Caco-2 (cell line): ENCODE data around the gene IPPK. TPM values are rescaled to one million over a fixed set of nuclear protein-coding genes. Genes with fewer than 3 reads are reported as not detected.

ENCODE experiments used
- BruUV-seq: library from RNA; stranded (reverse); fragments of 400-500 nt; replicated peaks from 2 replicates; lab custom pipeline; 2021; lab: Mats Ljungman, UMichigan
- CTCF ChIA-PET: fragments of 300-600 bp; sonication (Branson Sonifier 250); formaldehyde crosslinking; loops from one replicate; lab custom pipeline; 2022; ENCODE audit warnings: antibody characterized with exemption; lab: Charles Lee
- POLR2A ChIA-PET: fragments of 300-600 bp; sonication (Branson Sonifier 250); formaldehyde crosslinking; loops from one replicate; lab custom pipeline; 2022; ENCODE audit warnings: antibody characterized with exemption; lab: Charles Lee
- DNase-seq, 2 experiments: peaks; one replicate each; pipeline versions ENCODE4 v3.0.0 to v3.0.0-alpha.2; 2020 to 2022
- H3K27me3 ChIP-seq: replicated peaks from 2 replicates; pipeline ENCODE4 v1.6.0; 2011; ENCODE audit warnings: low read length; ENCODE audit not compliant: control insufficient read depth, insufficient read depth
- H3K36me3 ChIP-seq: 2 replicates; pipeline ENCODE4 v1.5.1; 2011; ENCODE audit warnings: low read length; ENCODE audit not compliant: control insufficient read depth, insufficient read depth
- H3K4me1 ChIP-seq: fragments of 250-450 bp; sonication (Bioruptor Pico); 2 replicates; pipeline ENCODE4 v1.5.1; 2020; ENCODE audit warnings: mild to moderate bottlenecking
- H3K4me3 ChIP-seq: 2 replicates; pipeline ENCODE4 v1.5.1; 2011; ENCODE audit warnings: low read depth, mild to moderate bottlenecking, control low read depth, low read length
- H3K9me3 ChIP-seq: fragments of 250-450 bp; sonication (Bioruptor Pico); 2 replicates; pipeline ENCODE4 v1.5.1; 2020; ENCODE audit warnings: mild to moderate bottlenecking, moderate library complexity
- H3K27ac Mint-ChIP-seq: one replicate; pipeline ENCODE4 v1.8.0; 2022; ENCODE audit warnings: mixed read lengths; ENCODE audit not compliant: unreplicated experiment
- H3K27me3 Mint-ChIP-seq: one replicate; pipeline ENCODE4 v1.8.0; 2022; ENCODE audit warnings: mixed read lengths; ENCODE audit not compliant: insufficient read depth, unreplicated experiment
- H3K36me3 Mint-ChIP-seq: one replicate; pipeline ENCODE4 v1.8.0; 2022; ENCODE audit warnings: mild to moderate bottlenecking, mixed read lengths; ENCODE audit not compliant: insufficient read depth, unreplicated experiment
- H3K4me1 Mint-ChIP-seq: one replicate; pipeline ENCODE4 v1.8.0; 2022; ENCODE audit warnings: low read depth, mixed read lengths; ENCODE audit not compliant: unreplicated experiment
- H3K4me3 Mint-ChIP-seq: one replicate; pipeline ENCODE4 v1.8.0; 2022; ENCODE audit warnings: mild to moderate bottlenecking, moderate library complexity, mixed read lengths; ENCODE audit not compliant: unreplicated experiment
- H3K9me3 Mint-ChIP-seq: one replicate; pipeline ENCODE4 v1.8.0; 2022; ENCODE audit warnings: mixed read lengths; ENCODE audit not compliant: unreplicated experiment
- intact Hi-C: fragments of 100-400 bp; cut with micrococcal nuclease; formaldehyde crosslinking; loops from one replicate; pipeline ENCODE4 v1.10.0; 2022; ENCODE audit not compliant: unreplicated experiment
- total RNA-seq: library from RNA; stranded (reverse); gene quantifications from 2 replicates; pipeline ENCODE4 v1.2.3, GENCODE V29; 2022
- TF ChIP-seq, protein P1 (sequence below), 2 experiments: fragments of 200-600 bp in 1 of 2; IDR thresholded peaks; 1 replicate in 1 of 2; 2 replicates in 1 of 2; pipeline versions ENCODE4 v1.5.1 to v1.8.0; 2011 to 2022; ENCODE audit warnings: antibody characterized with exemption in 1 of 2, control low read depth in 1 of 2, inconsistent platforms in 1 of 2, low read depth in 1 of 2, low read length in 1 of 2, mild to moderate bottlenecking in 1 of 2, moderate library complexity in 1 of 2; ENCODE audit not compliant: insufficient read depth in 1 of 2, severe bottlenecking in 1 of 2, unreplicated experiment in 1 of 2

Gene IPPK
- total RNA-seq, 1 experiment from 2014 or later, result 5.4 TPM

- Histone ChIP-seq H3K9me3 (no peaks in the 10 kb centered on the region), H3K4me3 (no peak overlapping the region), H3K36me3 (no peaks in the 10 kb centered on the region), H3K4me1 (no peaks in the 10 kb centered on the region), H3K27me3 (no peaks in the 10 kb centered on the region)
- no peaks in the 10 kb centered on the region for H3K9me3 Mint-ChIP-seq
- ChIA-PET CTCF (no interaction called here), POLR2A (no interaction called here)
- BruUV-seq, result no TSS peak
- TF ChIP-seq, protein P1, sequence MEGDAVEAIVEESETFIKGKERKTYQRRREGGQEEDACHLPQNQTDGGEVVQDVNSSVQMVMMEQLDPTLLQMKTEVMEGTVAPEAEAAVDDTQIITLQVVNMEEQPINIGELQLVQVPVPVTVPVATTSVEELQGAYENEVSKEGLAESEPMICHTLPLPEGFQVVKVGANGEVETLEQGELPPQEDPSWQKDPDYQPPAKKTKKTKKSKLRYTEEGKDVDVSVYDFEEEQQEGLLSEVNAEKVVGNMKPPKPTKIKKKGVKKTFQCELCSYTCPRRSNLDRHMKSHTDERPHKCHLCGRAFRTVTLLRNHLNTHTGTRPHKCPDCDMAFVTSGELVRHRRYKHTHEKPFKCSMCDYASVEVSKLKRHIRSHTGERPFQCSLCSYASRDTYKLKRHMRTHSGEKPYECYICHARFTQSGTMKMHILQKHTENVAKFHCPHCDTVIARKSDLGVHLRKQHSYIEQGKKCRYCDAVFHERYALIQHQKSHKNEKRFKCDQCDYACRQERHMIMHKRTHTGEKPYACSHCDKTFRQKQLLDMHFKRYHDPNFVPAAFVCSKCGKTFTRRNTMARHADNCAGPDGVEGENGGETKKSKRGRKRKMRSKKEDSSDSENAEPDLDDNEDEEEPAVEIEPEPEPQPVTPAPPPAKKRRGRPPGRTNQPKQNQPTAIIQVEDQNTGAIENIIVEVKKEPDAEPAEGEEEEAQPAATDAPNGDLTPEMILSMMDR (IDR thresholded peaks at IDR 0.05; ENCODE audit: insufficient read depth in 1 of 2, low read depth in 1 of 2, low read length in 1 of 2, severe bottlenecking in 1 of 2, unreplicated experiment in 1 of 2), result no peak
- DNase-seq, result no peak
- no peaks in the 10 kb centered on the region for H3K36me3 Mint-ChIP-seq
- intact Hi-C loops, result no loop called here
- no peak overlapping the region for H3K4me3 Mint-ChIP-seq
- H3K27ac Mint-ChIP-seq, result no peak overlapping the region
- no peaks in the 10 kb centered on the region for H3K27me3 Mint-ChIP-seq
- H3K4me1 Mint-ChIP-seq, result no peaks in the 10 kb centered on the region
Observed at GRCh38 chr9:92685022-92685421, 15.1 kb upstream of the IPPK start.

DNA sequence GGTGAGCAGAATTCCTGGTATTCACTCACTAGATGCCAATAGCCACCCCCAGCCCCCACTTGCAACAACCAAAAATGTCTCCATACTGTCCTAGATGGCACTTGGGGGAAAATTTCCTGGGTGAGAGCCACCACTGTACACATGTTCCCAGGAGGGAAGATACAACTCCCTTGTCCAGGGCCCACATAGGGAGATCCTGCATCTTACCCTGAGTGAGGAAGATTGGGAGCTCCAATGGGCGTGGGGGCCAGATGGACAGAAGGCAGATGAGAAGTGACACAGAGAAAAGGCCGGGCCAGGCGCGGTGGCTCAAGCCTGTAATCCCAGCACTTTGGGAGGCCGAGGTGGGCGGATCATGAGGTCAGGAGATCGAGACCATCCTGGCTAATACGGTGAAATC lies 12.3 kb upstream of the IPPK start:
- H3K27ac Mint-ChIP-seq, result no peak overlapping the region
- POLR2A ChIA-PET, result no interaction called here

GRCh38 chr9:92680166-92681119 lies 10.5 kb upstream of the IPPK start:
- no peaks in the 10 kb centered on the region for H3K9me3 ChIP-seq
- Mint-ChIP-seq H3K27me3 (no peaks in the 10 kb centered on the region), H3K27ac (no peak overlapping the region), H3K36me3 (no peaks in the 10 kb centered on the region), H3K4me3 (no peak overlapping the region), H3K4me1 (no peaks in the 10 kb centered on the region), H3K9me3 (no peaks in the 10 kb centered on the region)
- H3K36me3 ChIP-seq, result no peaks in the 10 kb centered on the region
- H3K27me3 ChIP-seq, result no peaks in the 10 kb centered on the region
- no TSS peak for BruUV-seq
- DNase-seq, result no peak
- intact Hi-C loops, result no loop called here
- TF ChIP-seq, protein P1 (IDR thresholded peaks at IDR 0.05; ENCODE audit: insufficient read depth in 1 of 2, low read depth in 1 of 2, low read length in 1 of 2, severe bottlenecking in 1 of 2, unreplicated experiment in 1 of 2), result no peak
- CTCF ChIA-PET, result no interaction called here
- POLR2A ChIA-PET, result no interaction called here
- no peak overlapping the region for H3K4me3 ChIP-seq
- H3K4me1 ChIP-seq, result no peaks in the 10 kb centered on the region

More for the DNA sequence above, 12.3 kb upstream of the IPPK start:
- DNase-seq, result no peak
- H3K4me3 Mint-ChIP-seq, result no peak overlapping the region
- no peaks in the 10 kb centered on the region for H3K9me3 ChIP-seq
- TF ChIP-seq, protein P1 (IDR thresholded peaks at IDR 0.05; ENCODE audit: insufficient read depth in 1 of 2, low read depth in 1 of 2, low read length in 1 of 2, severe bottlenecking in 1 of 2, unreplicated experiment in 1 of 2), result no peak
- no peaks in the 10 kb centered on the region for H3K27me3 ChIP-seq
- no peaks in the 10 kb centered on the region for H3K36me3 Mint-ChIP-seq
- no TSS peak for BruUV-seq
- H3K9me3 Mint-ChIP-seq, result no peaks in the 10 kb centered on the region
- no peaks in the 10 kb centered on the region for H3K4me1 Mint-ChIP-seq
- intact Hi-C loops, result no loop called here
- H3K36me3 ChIP-seq, result no peaks in the 10 kb centered on the region
- H3K4me3 ChIP-seq, result no peak overlapping the region
- H3K4me1 ChIP-seq, result no peaks in the 10 kb centered on the region
- no peaks in the 10 kb centered on the region for H3K27me3 Mint-ChIP-seq
- CTCF ChIA-PET, result no interaction called here
